Stimulated activated naive CD4-positive, alpha-beta T cell treated with Interleukin-2 at 50 U/mL for 16 hours (primary cell): ENCODE data around the gene C1QL3.

Experiments used
- DNase-seq: peaks from one replicate; lab custom pipeline; 2025; lab: John Stamatoyannopoulos, UW

C1QL3 gene

DNA sequence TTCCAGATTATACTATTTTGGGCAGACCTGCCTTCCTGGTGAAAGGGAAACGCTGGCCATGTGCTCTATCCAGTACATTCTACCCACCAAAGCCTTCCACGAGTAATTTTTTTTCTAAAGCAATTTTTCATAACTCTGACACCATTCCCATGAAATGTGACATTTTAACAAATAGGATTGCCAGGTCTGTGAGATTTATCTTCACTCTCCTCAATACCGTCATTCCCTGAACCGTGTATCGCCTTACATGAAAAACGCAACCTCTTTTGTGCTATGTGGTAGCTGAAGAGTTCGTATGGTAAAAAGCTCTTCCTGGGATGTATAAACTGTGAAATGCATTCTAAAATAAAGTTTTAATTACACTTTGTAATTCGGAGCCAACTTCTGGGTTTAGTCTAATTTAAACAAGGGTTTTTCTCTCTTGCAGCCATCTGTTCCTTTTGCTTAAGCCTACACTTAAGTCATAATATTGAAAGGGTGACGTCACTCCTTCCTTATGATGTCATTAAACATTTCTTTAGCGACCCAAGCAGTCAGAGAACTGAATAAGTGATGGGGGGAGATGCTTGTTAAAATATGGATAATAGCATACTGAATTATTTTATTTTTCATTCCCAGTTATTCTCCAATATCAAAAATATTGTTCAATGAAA is 27.7 kb downstream of the C1QL3 start:
- DNase-seq, result no peak

DNA sequence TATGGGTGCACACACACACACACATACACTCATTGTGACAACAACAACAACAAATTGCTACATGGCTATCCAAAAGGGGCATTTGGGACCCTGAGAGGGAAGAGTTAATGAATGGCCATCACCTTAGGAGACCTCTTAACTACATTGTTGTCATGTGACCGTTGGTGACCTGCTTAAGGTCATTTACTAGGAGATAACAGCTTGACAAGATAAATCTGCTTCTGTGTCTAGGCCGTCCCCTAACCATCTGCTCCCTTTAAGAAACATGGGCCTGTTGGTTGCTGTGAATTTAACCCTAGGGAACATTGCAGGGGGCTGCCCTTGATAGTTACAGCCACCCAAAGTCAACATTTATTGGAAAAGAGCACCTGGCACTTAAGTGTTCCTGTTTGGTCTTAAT is 29.7 kb downstream of the C1QL3 start:
- DNase-seq, result no peak

DNA sequence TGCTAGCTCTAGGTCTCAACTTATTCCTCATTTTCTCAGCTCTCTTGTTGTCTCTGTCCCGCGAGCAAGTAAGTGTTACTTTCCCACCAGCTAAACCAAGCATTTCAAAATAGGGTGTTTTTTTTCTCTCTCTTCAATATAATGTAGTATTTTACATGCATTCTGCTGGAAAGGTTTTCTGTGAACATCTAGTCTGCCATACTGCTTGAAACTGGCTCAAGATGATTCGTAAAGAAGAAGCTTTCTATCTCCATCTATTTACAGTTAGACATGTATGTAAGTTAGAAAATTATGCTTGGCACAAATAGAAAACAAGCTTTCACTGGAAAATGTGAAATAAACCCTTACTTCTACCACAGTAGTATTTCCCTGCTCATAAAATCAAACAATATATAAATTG is 31.2 kb downstream of the C1QL3 start:
- no peak for DNase-seq

DNA sequence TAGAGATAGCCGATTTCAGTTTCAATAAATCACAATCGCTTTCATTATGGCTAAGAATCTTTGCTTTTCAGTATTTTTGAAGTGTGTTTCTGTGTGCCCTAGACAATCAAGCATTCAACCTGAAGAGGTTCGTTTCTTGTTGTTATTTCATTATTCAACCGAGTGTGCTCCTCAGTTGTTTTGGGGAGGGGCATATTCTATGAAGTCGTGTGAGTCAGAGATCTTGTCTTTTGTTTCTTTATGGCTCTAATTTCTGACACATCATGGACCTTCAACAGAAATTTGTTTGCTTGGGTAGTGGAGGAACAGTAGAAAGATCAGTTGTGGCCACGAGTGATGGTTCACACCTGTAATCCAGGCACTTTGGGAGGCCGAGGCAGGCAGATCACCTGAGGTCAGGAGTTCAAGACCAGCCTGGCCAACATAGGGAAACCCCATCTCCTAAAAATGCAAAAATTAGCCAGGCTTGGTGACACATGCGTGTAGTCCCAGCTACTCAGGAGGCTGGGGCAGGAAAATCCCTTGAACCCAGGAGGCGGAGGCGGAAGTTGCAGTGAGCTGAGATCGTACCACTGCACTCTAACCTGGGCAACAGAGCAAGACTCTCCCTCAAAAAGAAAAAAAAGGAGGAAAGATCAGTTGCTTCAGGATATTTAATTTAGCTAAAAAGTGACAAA is 38.3 kb downstream of the C1QL3 start:
- DNase-seq, result no peak

DNA sequence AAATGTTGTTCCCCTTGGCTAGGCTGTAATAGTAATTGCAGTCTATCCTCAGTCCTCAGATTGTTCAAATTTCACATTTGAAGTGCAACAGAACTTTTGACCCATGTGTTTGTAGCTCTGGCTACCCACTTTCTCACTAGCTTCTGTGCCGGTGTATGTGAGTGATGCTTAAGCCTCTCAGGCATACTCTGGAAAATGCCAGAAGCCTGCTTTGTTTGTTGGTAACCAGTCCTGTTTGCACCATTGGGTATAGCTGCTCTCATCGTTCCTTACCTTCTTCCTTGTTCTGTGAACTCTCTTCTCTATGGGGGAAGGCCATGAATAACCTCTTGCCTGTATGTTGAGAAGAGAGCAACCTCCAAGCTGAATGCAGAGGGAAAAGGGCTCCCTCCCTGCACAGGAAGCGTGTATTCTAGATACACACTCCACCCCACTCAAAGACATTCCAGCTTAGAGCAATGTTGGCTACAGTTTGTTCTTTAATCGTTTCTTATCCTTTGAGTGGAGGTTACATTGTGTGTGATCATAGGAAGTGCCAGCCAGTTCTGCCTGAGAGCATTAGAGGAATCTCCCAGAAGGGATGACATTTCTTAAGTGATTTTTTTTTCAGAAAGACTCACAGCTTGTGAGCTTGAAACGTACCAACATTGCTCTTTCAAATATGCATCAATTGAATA is 40.5 kb downstream of the C1QL3 start:
- DNase-seq, result no peak

DNA sequence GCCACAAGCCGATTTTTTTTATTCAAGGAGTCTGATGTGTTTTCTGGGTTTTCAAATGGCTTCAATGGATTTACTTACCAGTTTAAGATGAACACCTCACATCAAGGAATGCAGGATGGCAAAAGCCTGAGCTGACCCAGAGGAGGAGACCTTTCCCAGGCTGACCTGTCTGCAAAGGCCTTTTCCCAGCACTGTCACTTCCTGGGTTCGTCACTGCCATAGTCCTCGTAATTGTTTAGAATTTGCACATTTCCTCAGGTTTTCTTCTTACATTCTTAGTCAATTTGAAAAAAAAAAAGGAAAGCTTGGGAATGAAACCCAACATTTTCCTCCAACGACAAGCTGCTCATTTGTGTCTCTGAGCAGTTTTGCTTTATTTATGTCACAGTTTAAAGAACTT is 42.9 kb downstream of the C1QL3 start:
- DNase-seq, result no peak

DNA sequence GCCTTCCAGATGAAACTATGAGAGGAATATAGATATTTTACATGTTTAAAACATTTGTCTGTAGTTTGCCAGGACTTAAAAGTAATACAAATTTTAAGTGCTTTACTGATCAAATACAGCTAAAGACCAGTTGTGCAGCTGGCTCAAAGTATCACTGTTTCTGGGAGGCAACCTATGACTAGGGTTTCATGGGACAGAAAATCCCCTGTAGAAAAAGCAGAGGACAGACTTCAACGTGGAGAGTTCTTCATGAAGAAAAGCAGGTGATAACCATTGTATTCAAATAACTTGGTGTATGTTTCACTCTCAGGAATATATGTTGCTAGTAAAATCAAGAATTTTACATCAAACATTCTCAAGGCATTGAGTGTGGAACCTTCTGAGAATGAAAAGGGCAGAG is 43.9 kb downstream of the C1QL3 start:
- no peak for DNase-seq

DNA sequence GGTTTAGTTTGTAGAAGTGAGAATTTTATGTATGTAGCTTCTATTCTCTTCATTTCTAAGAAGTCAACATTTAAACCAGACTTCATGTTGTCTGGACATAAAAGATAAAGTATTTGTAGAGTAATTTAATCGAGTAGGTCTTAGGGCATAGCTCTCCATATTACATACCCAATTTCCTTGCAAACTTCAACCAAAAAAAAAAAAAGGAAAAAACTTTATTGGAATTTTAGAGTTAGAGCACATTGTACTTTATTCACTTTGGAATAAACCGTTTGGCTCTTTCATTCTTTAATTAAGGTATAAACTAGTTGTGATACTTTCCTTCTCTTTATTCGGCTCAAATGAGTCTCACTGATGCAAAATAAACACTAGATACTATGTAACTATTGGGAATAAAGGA is 48.9 kb downstream of the C1QL3 start:
- DNase-seq, result no peak

DNA sequence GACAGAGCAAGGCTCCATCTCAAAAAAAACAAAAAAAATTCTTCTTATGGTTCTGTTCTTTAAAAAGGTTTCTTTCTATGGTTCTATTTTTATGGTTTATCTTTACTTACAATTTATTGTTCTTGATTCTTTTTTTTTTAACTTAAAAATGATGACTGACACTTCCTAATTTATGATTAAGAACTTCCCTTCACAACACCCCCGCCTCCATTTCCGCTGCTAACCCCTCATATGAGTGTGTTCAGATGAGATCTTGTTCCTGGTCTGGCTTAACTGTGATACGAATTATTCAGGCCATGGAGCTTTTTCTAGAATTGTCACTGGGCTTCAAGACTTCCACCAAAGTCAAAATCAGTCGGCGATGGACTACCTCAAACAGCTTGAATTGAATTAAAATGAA is 50.9 kb downstream of the C1QL3 start:
- DNase-seq, result peak; percentile 11

DNA sequence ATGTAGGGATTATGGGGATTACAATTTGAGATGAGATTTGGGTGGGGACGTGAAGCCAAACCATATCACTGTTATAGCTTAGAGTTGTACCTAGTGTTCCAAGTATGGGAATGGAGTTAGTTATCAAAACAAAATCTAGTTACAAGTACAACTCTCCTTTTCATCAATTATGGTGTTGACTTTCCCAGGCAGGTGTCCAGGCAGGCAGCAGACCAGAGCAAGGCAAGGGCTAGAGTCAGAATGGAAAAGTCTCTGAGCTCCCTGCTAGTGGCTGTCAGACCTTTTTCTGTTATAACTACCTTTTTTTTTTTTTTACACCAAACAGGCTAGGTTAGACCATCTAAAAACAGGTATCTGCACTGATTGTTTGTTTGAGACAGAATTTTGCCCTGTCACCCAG is 55.7 kb downstream of the C1QL3 start:
- no peak for DNase-seq
